HG03060 (cell line): ENCODE data around the gene BSND.
"Not testable (repeated sequence)": the region's sequence is repeated elsewhere in the genome, so short reads cannot be mapped to it uniquely, and the experiment has no call there.

Experiments
- ATAC-seq: cut with Tn5 transposase; IDR thresholded peaks from one replicate; pipeline ENCODE4 v1.9.1; 2021; ENCODE audit warnings: low read depth, moderate number of reproducible peaks; ENCODE audit not compliant: unreplicated experiment

The BSND gene

DNA sequence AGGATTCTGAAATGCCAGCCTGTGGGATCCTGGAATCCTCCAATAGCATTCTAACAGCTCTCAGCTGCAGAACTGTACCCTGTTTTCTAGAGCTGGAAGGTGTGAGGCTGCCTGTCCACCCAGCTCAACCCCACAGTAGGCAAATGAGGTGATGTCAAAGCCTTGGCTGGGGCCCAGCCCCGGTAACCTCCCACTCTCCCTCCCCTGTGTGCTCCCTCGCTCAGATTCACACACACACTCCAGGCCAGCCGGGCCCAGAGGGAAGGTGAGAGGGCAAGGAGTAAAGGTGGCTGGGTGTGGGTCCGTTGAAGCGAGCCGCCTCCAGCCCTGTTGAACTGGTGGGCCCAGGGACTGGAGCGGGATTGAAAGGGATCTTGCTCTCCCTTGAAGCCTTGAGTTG is at the start of gene BSND:
BSND (plus strand) TSS at position 257 of the 400 bp plus-strand sequence. CDS start 254 bp downstream, outside the sequence.
- ATAC-seq = no peak

DNA sequence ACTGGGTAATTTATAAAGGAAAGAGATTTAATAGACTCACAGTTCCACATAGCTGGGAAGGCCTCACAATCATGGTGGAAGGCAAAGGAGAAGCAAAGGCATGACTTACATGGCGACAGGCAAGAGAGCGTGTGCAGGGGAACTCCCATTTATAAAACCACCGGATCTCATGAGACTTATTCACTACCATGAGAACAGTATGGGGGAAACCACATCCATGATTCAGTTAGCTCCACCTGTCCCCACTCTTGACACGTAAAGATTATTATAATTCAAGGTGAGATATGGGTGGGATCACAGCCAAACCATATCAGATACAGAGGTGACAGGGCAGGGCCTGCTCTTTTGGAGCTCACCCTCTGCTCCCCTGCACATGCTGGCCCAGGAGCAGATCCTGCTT is 49.7 kb upstream of the BSND start:
- no peak for ATAC-seq

DNA sequence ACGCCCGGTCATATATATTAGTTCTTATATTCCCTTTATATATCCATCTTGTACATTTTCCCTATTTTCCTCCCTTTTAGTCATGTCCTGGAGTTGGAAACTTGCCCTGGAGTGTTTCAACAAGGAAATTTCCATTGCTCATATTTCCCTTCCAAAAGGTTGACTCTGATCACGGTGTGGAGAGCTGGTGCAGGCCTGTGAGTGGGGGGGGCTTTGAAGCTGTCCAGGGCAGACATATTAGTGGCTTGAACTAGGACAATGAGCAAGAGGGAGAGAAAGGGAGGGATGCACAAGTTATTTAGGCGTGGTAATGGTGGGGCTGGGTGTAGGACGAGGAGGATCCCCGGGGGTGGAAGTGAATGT is 48.7 kb upstream of the BSND start:
- ATAC-seq = no peak

DNA sequence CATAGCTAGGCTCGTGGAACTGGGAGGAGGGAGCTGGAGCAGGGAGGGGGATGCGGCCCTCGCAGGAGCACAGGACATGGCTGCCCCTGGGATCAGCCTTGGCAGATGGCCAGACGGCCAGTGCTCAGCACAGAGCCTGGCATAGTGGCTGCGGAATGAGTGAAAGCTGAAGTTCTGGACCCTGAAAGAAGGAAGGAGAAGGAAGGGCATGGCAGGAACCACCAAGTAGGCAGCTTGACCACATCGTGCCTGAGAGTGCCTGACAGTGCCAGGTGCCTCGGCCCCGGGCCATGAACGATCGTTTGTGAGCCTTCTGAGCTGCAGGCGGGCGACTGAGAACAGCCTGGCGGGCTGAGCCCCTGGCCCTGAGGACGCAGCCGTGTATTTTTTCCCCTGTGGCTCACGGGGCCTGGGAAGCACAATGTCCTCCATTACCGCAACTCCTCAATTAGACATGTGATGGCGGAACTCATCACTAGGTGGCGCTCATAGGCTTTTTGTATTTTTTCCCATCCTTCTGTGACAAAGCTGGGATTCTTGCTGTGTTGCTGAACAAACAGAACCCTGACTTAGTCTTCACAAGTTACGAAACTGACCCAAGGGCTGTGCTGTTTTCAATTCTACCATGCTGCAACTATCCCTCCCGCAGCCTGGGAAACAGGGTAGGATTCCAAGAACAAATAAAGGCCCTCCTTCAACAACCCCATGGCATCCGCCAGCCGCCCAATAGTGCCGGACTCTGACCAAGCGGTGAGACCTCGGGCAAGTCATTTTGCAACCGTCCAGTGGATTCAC is 48.2 kb upstream of the BSND start:
- ATAC-seq = no peak

DNA sequence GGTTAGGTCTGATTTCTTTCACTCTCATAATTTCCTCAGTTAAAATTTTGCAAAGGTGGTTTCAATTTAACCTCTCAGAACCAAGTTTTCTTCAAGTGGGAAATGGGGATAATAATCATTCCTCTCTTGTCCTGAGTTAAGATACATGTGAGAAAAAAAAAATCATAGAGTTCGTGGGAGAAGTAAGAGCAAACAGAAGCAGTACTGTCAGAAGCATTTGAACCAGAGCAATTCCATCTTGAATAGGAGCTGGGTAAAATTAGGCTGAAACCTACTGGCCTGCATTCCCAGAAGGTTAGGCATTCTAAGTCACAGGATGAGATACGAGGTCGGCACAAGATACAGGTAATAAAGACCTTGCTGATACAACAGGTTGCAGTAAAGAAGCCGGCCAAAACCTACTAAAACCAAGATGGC is 46.9 kb upstream of the BSND start:
- ATAC-seq = no peak

DNA sequence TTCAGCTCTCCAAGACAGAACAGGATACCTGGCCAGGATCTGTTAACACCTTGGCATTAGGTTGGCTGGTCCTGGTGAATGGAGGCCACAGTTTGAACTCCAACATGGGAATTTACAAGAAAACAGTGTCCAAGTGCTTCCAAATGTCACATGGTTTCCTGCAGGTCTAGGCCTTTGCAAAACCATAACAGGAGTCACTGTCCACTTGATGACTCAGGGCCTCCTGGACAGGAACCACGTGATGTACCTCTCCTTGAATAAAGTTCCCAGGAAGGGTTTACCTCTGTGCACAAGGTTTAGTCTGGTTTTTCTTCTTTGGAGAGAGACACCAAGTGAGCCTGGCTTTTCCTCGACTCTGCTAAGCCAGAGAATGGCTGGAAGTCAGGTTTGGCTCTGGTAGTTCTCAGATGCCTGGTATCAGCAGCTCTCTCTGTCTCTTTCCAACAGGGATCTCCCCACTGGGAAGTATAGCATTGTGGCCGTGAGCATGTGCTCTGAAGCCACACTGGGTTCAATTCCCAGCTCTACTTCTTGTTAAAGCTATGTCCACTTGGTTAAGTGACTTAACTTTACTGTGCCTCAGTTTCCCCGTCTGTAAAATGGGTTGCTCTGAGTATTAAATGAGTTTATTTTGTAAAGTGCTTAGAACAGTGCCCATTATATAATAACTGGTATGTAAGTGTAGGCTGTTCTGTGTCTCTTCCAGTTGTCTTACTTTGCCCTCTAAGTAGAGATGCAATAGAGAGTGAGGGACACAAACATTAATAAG is 45.6 kb upstream of the BSND start:
- ATAC-seq = no peak

DNA sequence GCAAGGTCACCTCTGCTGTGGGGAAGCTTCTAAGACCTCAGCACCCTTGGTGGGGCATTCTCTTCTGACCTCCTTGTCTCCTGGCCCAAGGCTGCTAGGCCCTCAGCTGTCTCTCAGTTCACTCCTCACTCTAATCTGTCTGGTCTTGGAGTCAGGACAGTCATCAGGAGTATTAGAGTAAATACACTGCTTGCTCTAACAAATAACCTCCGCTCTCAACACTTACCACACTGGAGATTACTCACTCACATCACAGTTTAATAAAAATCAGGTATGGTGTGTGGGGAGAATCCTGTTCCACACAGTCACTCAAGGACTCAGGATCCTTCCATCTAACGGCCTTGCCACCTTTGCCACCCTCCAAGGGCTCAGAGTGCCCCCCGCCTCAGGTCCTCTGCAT is 44.9 kb upstream of the BSND start:
- no peak for ATAC-seq

DNA sequence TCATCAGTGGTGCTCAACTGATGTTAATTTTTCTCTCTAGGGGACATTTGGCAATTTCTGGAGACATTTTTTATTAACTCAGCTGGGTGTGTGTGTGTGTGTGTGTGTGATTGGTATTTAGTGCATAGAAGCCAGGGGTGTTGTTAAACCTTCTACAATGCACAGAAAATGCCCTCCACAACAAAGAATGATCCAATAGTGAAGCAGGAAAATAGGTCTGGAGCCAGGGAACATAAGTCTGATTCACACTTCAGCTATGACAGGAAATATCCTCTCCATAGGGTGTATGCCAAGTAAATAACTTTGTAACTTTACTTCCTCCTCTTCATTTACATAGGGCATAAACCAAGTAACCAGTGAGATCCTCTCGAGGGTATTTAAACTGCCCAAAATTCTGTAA is 43.4 kb upstream of the BSND start:
- ATAC-seq = no peak

DNA sequence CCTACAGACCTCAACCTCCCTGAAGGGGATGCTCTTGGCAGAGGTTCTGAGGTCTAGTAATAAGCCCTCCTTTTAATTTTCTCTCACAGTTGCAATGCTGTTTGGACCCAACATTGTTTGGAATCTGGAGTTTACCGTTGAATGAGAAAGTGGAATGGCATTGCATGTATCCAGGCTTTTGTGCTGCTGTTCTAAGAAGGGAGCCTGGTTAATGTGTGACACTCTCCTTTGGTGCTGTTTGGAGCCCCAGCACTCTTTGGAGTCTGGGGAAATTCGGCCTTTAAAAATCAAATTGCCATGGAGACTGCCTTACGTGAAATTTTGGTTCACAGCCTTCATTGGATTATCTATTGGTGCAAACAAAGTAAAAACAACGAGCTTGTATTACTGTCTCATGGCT is 42.0 kb upstream of the BSND start:
- ATAC-seq = no peak

DNA sequence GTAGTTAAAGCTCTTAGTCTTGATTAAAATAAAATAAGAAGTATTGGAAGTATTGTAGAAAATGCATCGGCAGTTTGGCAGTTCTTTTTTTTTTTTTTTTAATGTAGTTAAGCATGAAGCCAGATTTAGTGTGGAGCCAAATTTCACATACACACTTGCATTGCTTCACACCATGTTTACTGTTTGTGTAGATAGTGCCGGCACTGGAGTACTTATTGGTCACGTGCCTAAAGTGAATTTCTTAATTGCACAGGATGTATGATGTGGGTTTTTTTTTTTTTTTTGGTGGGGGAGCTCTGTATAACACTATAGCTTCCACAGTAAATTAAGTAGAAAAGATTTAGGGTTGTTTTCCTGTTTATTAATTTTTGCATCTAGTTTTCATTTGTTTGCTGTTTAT is 39.5 kb upstream of the BSND start:
- no peak for ATAC-seq

DNA sequence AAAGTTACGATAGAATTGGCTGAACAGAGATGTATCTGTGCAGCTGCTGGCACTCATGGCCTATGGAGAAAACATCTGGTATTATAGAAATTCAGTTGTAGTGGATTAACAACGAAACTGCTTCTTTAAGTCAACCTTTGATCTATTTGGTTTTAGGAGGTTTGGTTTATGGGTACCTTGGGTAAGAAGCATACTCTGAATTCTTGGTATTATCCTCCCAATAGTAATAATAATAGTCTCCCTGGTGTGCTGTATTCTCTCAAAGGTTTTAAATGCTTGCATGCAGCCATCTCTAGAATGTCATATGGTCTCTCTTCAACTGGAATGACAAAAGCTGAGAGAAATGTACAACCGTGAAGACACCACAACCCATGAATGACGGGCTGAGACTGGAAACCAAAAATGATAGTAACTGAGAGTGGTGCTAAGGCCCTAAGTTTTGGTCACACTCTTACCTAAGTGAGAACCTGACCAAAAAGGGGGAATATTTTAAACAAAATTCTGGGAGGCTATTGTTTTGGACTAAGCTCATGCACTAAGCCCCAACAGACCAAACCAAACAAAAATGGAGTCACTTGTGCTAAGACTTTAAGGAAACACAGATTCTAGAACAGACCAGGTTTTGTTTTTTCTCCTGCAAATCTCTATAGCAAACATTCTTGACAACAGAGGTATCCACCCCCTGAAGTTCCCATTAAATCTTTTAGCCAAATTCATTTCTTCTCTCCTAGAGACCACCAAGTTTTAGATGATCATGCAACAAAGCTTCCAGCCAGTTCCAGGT is 35.9 kb upstream of the BSND start:
- no peak for ATAC-seq

DNA sequence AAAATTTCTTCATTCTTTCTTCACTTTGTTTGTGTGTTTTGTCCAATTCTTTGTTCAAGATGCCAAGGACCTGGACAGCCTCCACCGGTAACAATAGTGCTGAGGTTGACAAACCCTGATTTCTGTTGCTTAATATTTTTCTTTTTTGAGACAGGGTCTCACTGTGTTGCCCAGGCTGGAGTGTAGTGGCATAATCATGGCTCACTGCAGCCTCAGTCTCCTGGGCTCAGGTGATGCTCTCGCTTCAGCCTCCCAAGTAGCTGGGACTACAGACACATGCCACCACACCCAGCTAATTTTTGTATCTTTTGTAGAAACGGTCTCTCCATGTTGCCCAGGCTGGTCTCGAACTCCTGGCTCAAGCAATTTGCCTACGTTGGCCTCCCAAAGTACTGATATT is 34.9 kb upstream of the BSND start:
- ATAC-seq = not testable (repeated sequence)

DNA sequence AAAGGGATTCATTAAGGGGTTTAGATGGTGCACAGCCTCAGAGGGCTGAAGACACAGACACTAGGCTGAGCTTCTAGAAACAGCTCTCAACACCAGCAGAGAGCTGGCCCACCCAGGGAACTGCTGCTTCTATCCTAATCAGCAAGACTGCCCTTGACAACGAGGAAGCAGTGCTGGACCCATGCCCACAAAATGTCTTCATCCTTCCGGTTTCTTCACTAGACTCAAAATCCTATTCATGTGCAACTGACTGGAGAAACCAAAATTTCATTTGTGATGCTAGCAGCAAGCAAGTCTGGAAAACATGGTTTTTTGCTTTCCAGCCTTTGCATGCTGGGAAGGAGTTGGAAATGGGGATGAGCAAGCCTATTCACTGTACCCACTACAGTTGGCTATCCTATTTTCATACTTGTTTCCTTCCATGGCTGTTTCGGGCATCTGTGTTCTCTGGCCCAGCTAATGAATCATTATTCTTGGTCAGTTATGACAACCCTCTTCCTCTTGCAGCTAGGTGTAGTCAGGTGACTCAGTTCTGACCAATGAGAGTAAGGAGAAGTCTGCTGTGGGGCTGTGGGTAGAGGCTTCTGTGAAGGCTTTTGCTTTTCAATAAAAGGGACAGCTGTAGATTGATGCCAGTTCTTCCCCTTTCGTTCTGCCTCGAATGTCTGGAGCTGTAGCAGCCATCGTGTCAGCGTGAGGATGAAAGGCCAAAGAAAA is 33.0 kb upstream of the BSND start:
- peak; percentile 96 for ATAC-seq

DNA sequence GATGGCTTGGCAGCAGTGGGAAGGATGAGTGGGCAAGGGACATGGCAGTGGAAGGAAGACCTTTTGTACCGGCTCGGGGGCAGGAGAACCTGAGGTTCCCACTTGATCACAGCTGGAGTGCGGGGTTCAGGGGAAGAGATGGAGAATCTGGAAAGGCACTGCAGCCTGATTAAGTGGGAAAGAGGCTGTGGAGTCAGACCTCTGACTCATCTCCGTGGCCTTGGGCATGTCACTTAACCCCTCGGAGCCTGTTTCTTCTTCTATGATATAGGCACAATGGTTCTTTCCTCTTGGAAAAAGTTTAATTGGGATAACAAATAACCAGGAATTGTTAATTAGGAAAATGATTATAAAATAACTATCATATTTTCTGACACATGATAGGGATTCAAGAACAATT is 31.4 kb upstream of the BSND start:
- ATAC-seq = no peak

DNA sequence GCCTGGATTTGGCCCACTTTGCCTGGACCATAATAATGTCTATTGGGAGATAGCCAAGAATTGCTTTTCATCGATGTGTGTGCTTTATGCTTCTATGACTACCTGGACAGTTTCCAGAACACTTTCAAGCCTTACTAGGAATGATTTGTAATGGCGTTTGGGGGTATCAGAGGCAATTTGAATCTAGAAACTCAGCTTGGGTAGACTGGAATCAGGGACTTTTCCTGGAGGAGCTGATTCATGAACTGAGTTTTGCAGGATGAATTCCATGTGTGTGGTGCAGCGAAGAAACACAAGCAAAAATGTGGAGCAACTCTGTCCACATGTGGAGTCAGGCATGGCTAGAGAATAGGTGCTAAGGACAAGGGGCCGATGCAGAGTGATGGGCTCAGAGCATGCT is 30.2 kb upstream of the BSND start:
- ATAC-seq = no peak

DNA sequence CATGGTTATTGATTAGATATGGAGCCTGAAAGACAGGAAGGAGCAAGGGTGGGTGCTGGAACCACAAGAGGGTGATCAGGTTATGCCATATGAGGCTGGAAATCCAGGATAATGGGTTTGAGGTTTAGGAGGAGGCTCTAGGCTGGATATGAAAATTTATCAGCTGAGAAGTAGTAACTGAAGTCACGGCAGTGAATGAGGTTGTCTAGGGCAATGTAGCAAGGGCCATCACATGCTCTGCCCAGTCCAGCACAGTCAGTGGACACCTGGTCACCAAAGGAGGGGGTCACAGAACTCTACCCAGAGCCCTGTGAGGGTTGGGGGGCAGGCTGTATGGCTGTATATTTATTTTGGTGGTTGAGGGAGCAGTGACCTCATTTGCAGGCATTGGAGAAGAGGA is 28.9 kb upstream of the BSND start:
- ATAC-seq = no peak

DNA sequence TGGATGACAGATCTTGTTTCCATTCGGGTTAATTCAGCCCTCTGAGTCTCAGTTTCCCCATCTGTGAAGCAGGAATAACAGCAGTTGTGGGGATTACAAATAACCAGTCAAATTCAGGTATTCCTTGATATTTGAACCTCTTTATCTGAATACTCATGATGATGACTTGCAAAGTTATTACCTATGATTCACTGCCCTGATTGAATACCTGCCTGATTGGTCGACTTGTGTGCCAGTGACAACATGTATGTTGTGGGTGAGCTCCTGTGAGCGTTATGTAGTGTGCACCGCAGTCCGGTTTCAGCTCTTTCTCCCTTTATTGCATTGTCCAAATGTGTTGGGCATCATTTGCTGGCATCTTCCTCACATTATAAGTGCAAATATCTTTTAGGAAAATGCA is 27.8 kb upstream of the BSND start:
- ATAC-seq = no peak

DNA sequence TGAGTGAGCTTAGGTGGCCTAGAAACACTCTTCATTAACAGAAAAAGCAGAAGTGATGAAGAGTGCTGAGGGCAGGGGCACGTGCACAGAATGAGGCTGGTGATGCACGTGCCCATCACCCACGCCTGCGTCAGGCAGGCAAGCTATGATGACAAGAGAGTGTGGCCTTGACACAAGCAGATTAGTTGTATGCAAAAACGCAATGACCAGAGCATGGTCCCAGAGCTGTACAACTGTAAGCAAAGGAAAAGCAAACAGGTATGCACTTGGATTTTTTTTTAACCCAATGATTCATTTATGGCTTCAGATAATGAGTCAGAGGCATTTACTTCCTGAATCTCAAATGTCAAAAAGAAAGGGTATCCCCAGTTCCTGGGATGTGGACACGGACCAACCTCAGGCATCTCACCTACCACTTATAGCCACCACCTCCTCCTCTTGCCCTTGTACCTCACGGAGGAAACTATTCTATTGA is 27.4 kb upstream of the BSND start:
- ATAC-seq = peak; percentile 82

DNA sequence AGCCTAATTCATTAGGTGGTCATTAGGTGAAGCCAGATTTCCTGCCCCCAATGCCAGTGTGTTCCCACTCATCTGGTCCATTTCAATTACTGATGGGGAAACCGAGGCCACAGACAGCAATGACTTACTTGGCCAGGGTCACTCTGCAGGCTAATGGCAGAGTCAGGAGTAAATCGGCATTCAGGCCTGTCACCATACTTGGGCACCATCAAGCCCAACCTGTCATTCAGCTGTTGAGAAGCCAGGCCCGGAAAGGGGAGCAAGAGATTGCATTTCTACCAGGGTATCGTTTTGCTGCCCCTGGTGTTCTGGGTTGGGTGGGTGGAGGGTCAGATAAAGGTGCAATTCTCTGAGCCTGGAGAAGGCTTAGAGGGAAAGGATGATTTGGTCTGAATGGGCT is 26.3 kb upstream of the BSND start:
- no peak for ATAC-seq

DNA sequence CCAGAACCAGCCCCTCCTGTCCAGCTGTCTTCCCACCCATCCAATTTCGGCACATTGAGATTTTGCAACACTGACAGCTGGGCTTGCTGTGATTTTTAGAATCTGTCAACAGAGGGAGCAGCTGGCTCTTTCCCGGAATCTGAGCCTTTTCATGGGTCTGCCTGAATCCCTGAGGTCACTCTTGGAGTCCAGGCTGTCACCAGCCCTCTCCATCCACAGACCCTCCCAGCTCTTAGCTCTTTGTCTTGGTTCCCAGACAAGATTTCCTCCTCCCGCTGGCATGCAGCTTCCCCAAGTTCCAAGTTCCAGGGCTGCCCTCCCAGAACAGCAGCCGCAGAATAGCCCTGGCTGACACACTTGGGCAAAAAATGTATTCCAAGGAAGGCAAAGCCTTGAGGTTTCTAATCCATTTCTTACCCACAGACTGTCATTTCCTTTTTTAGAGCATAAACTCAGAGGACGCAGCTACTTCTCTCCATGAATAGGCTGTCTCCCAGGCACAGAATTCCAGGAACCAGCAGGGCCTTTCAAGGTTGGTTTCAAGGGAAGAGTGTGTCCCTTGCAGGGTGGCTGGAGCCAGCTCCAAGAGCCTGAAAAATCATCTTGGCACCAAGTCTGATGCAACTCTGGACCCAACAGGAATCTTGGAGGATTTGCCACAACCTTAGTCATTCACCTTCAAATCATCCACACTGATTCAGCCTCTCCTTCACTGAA is 25.4 kb upstream of the BSND start:
- no peak for ATAC-seq
